ENCODE measurements around the gene GPC4.

GPC4 gene

GRCh38 chrX:133321451-133321850 lies 93.8 kb downstream of the GPC4 start:
- DNase-seq (ENCODE audit: low read depth): no peak
- no peak for TF ChIP-seq CTCF (IDR thresholded peaks at IDR 0.05; ENCODE audit: control insufficient read depth, extremely low read depth, insufficient read depth)
- H3K4me3 ChIP-seq (ENCODE audit: low read depth, low read length): no peak overlapping the region

- no peak for TF ChIP-seq CTCF (IDR thresholded peaks at IDR 0.05; ENCODE audit: control insufficient read depth, extremely low read depth, insufficient read depth)
- no peak overlapping the region for H3K4me3 ChIP-seq (ENCODE audit: low read depth, low read length)
- no peak for DNase-seq (ENCODE audit: low read depth)
Measured at GRCh38 chrX:133314281-133314680, 101.0 kb downstream of the GPC4 start.

- no peak for TF ChIP-seq CTCF (IDR thresholded peaks at IDR 0.05; ENCODE audit: control insufficient read depth, extremely low read depth, insufficient read depth)
- DNase-seq (ENCODE audit: low read depth): no peak
- no peak overlapping the region for H3K4me3 ChIP-seq (ENCODE audit: low read depth, low read length)
Measured at GRCh38 chrX:133308499-133308897, 106.8 kb downstream of the GPC4 start.

GRCh38 chrX:133307637-133308498 lies 107.4 kb downstream of the GPC4 start:
- DNase-seq (ENCODE audit: low read depth): no peak
- no peak for TF ChIP-seq CTCF (IDR thresholded peaks at IDR 0.05; ENCODE audit: control insufficient read depth, extremely low read depth, insufficient read depth)
- no peak overlapping the region for H3K4me3 ChIP-seq (ENCODE audit: low read depth, low read length)

GRCh38 chrX:133307094-133307493 lies 108.2 kb downstream of the GPC4 start:
- no peak for TF ChIP-seq CTCF (IDR thresholded peaks at IDR 0.05; ENCODE audit: control insufficient read depth, extremely low read depth, insufficient read depth)
- DNase-seq (ENCODE audit: low read depth): no peak
- no peak overlapping the region for H3K4me3 ChIP-seq (ENCODE audit: low read depth, low read length)

- H3K4me3 ChIP-seq (ENCODE audit: low read depth, low read length): no peak overlapping the region
- no peak for TF ChIP-seq CTCF (IDR thresholded peaks at IDR 0.05; ENCODE audit: control insufficient read depth, extremely low read depth, insufficient read depth)
- no peak for DNase-seq (ENCODE audit: low read depth)
Measured at GRCh38 chrX:133306316-133306715, 109.0 kb downstream of the GPC4 start.

GRCh38 chrX:133305348-133305747 lies 109.9 kb downstream of the GPC4 start:
- TF ChIP-seq CTCF (IDR thresholded peaks at IDR 0.05; ENCODE audit: control insufficient read depth, extremely low read depth, insufficient read depth): no peak
- no peak for DNase-seq (ENCODE audit: low read depth)
- no peak overlapping the region for H3K4me3 ChIP-seq (ENCODE audit: low read depth, low read length)
